ENCODE results near the gene ALKBH4. TPM values are rescaled to one million over a fixed set of nuclear protein-coding genes. Genes with fewer than 3 reads are reported as not detected.

The ALKBH4 gene
- polyA plus RNA-seq, 1 donor (not counting 4 experiments of a cell fraction or from before 2014, with no cell fraction given), result 3.1 TPM

DNA sequence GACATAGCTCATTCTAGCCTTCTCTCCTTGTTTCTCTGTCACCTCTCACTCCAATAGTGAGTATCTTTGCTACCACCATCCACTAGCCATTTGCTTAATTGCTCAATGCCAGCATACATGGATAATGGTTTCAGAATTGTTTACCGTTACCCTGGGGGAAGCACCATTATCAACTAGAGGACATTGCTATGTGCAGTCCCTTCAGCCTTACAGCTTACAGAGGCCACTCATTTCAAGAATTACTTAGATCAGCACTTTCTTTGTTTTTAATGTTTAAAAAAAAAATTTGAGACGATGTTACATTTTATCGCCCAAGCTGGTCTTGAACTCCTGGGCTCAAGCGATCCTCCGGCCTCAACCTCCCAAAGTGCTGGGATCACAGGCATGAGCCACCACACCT, 46.1 kb downstream of the ALKBH4 start:
- dilution Hi-C loops (cut with MboI; ENCODE audit: extremely low pct_ligation_motif_present, low sequenced_read_pairs), result no loop called here
- TF ChIP-seq CTCF (optimal IDR thresholded peaks at IDR 0.05 in 1 of 3, IDR thresholded peaks at IDR 0.05 in 1 of 3, conservative IDR thresholded peaks at IDR 0.05 in 1 of 3; ENCODE audit: extremely low read depth in 1 of 3, insufficient read depth in 2 of 3, low read length in 3 of 3) (no peak), EZH2 (IDR thresholded peaks at IDR 0.05; ENCODE audit: low read length) (no peak)
- no peak for FAIRE-seq
- Histone ChIP-seq H3K9ac (ENCODE audit: control insufficient read depth, extremely low read depth, insufficient read depth, low read length) (no peak overlapping the region), H3K9me3 (ENCODE audit: control insufficient read depth, low read depth, low read length) (no peaks in the 10 kb centered on the region), H3K9me1 (ENCODE audit: control insufficient read depth, extremely low read depth, insufficient read depth, low read length) (no peaks in the 10 kb centered on the region), H3K4me2 (ENCODE audit: control insufficient read depth, extremely low read depth, insufficient read depth, low read depth, low read length) (no peak overlapping the region), H2AFZ (ENCODE audit: control insufficient read depth, low read length) (no peak overlapping the region), H3K27ac (ENCODE audit: control insufficient read depth, insufficient read depth, low read length) (no peak overlapping the region), H3K4me3 (ENCODE audit: control insufficient read depth in 2 of 3, extremely low read depth in 1 of 3, insufficient read depth in 2 of 3, low read depth in 1 of 3, low read length in 3 of 3) (no peak overlapping the region), H3K4me1 (ENCODE audit: control insufficient read depth, extremely low read depth, insufficient read depth, low read length) (no peaks in the 10 kb centered on the region), H3K79me2 (ENCODE audit: control insufficient read depth, insufficient read depth, low read length) (no peaks in the 10 kb centered on the region), H4K20me1 (ENCODE audit: control insufficient read depth, extremely low read depth, insufficient read depth, low read length) (no peaks in the 10 kb centered on the region), H3K36me3 (ENCODE audit: control insufficient read depth in 2 of 2, extremely low read depth in 1 of 2, insufficient read depth in 2 of 2, low read length in 2 of 2) (peaks cover 23 to 25% of the 10 kb centered on the region in 2 experiments), H3K27me3 (ENCODE audit: control insufficient read depth, extremely low read depth, insufficient read depth, low read length) (no peaks in the 10 kb centered on the region)
- DNase-seq (ENCODE audit: low read depth, low spot score), result no peak

- Histone ChIP-seq H3K79me2 (ENCODE audit: control insufficient read depth, insufficient read depth, low read length) (peaks cover 6% of the 10 kb centered on the region), H3K9me3 (ENCODE audit: control insufficient read depth, low read depth, low read length) (no peaks in the 10 kb centered on the region), H4K20me1 (ENCODE audit: control insufficient read depth, extremely low read depth, insufficient read depth, low read length) (no peaks in the 10 kb centered on the region), H3K9ac (ENCODE audit: control insufficient read depth, extremely low read depth, insufficient read depth, low read length) (no peak overlapping the region), H3K4me3 (ENCODE audit: control insufficient read depth in 2 of 3, extremely low read depth in 1 of 3, insufficient read depth in 2 of 3, low read depth in 1 of 3, low read length in 3 of 3) (no peak overlapping the region), H3K27me3 (ENCODE audit: control insufficient read depth, extremely low read depth, insufficient read depth, low read length) (no peaks in the 10 kb centered on the region), H3K4me2 (ENCODE audit: control insufficient read depth, extremely low read depth, insufficient read depth, low read depth, low read length) (no peak overlapping the region), H3K9me1 (ENCODE audit: control insufficient read depth, extremely low read depth, insufficient read depth, low read length) (no peaks in the 10 kb centered on the region), H3K36me3 (ENCODE audit: control insufficient read depth in 2 of 2, extremely low read depth in 1 of 2, insufficient read depth in 2 of 2, low read length in 2 of 2) (peaks cover 27 to 36% of the 10 kb centered on the region in 2 experiments), H3K27ac (ENCODE audit: control insufficient read depth, insufficient read depth, low read length) (no peak overlapping the region), H3K4me1 (ENCODE audit: control insufficient read depth, extremely low read depth, insufficient read depth, low read length) (no peaks in the 10 kb centered on the region), H2AFZ (ENCODE audit: control insufficient read depth, low read length) (no peak overlapping the region)
- dilution Hi-C loops (cut with MboI; ENCODE audit: extremely low pct_ligation_motif_present, low sequenced_read_pairs), result no loop called here
- no peak for DNase-seq (ENCODE audit: low read depth, low spot score)
- no peak for FAIRE-seq
- TF ChIP-seq EZH2 (IDR thresholded peaks at IDR 0.05; ENCODE audit: low read length) (no peak), CTCF (optimal IDR thresholded peaks at IDR 0.05 in 1 of 3, IDR thresholded peaks at IDR 0.05 in 1 of 3, conservative IDR thresholded peaks at IDR 0.05 in 1 of 3; ENCODE audit: extremely low read depth in 1 of 3, insufficient read depth in 2 of 3, low read length in 3 of 3) (no peak)
Observed at GRCh38 chr7:102417105-102417504, 47.6 kb downstream of the ALKBH4 start.
